ENCODE data around the gene ANKRD11.

The ANKRD11 gene

GRCh38 chr16:89453501-89454321 lies 36.6 kb downstream of the ANKRD11 start:
- DNase-seq (ENCODE audit: low read depth in 2 of 2): peak; percentile 51 to 59
- TF ChIP-seq CTCF (IDR thresholded peaks at IDR 0.05; ENCODE audit: low read depth, low read length): peak; percentile 38
- no peak overlapping the region for H3K4me3 ChIP-seq (replicated peaks in 1 of 2; ENCODE audit: low read depth in 2 of 2, low read length in 2 of 2)

DNA sequence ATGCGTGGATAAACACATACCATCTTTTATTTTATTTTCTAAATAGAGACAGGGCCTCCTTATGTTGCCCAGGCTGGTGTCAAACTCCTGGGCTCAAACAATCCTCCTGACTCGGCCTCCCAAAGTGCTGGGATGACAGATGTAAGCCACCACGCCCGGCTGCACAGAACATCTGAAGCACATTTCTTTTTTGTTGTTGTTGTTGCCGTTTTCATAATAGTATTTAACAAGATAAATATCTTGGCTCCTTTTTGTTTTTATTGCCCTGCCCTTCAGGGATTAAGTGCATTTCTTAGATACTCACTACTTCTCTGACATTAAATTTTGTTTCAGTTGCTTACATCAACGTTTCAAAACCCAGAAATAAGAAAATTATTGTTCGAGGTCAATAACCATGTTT lies 37.4 kb downstream of the ANKRD11 start:
- no peak overlapping the region for H3K4me3 ChIP-seq (replicated peaks in 1 of 2; ENCODE audit: low read depth in 2 of 2, low read length in 2 of 2)
- DNase-seq (ENCODE audit: low read depth in 2 of 2): no peak
- TF ChIP-seq CTCF (IDR thresholded peaks at IDR 0.05; ENCODE audit: low read depth, low read length): no peak

DNA sequence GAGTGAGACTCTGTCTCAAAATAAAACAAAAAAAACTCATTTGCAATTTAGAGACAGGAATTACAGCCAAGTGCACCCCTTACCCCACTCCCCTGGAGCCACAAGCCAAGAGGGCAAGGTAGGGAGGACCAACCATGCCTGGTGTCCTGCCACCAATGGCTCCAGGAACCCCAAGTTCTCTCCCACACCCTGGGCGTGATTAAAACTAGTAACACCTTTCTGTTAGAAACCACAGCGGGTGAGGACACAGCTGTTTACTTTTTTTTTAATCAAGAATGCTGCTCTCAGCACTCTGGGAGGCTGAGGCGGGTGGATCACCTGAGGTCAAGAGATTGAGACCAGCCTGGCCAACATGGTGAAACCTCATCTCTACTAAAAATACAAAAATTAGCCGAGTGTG lies 38.1 kb downstream of the ANKRD11 start:
- DNase-seq (ENCODE audit: low read depth in 2 of 2): no peak
- no peak overlapping the region for H3K4me3 ChIP-seq (replicated peaks in 1 of 2; ENCODE audit: low read depth in 2 of 2, low read length in 2 of 2)
- no peak for TF ChIP-seq CTCF (IDR thresholded peaks at IDR 0.05; ENCODE audit: low read depth, low read length)

GRCh38 chr16:89450537-89450936 lies 39.8 kb downstream of the ANKRD11 start:
- no peak for DNase-seq (ENCODE audit: low read depth in 2 of 2)
- TF ChIP-seq CTCF (IDR thresholded peaks at IDR 0.05; ENCODE audit: low read depth, low read length): no peak
- H3K4me3 ChIP-seq (replicated peaks in 1 of 2; ENCODE audit: low read depth in 2 of 2, low read length in 2 of 2): no peak overlapping the region

- no peak for TF ChIP-seq CTCF (IDR thresholded peaks at IDR 0.05; ENCODE audit: low read depth, low read length)
- H3K4me3 ChIP-seq (replicated peaks in 1 of 2; ENCODE audit: low read depth in 2 of 2, low read length in 2 of 2): no peak overlapping the region
- DNase-seq (ENCODE audit: low read depth in 2 of 2): peak; percentile 24 to 76
Observed at GRCh38 chr16:89449726-89450335, 40.5 kb downstream of the ANKRD11 start.

DNA sequence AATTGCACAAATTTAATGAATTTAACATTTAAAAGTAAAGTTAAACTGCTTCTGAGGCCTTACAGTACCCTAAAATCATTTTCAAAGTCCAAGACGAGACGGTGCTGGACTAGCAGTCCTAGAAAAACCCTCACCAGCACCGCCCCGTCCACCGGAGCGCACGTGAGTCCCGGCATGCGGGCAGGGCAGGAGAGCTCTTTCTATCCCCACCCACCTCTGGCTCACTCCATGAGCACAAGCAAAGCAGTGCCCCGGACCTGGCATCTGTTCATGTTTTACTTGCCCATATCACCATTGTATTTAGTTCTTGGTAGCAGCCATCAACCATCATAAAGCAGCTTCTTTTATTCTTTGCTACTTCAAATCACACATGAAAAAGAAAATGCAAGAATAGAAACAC lies 41.7 kb downstream of the ANKRD11 start:
- H3K4me3 ChIP-seq (replicated peaks in 1 of 2; ENCODE audit: low read depth in 2 of 2, low read length in 2 of 2): no peak overlapping the region
- no peak for DNase-seq (ENCODE audit: low read depth in 2 of 2)
- no peak for TF ChIP-seq CTCF (IDR thresholded peaks at IDR 0.05; ENCODE audit: low read depth, low read length)

Data from cardiac fibroblast (primary cell).